ENCODE measurements around the gene ITIH1. TPM values are rescaled to one million over a fixed set of nuclear protein-coding genes. Genes with fewer than 3 reads are reported as not detected.

The ITIH1 gene
- total and polyA plus RNA-seq, 2 experiments from 2014 or later = not detected

- in situ Hi-C loops (cut with MboI) = no loop called here
- 30 to 31% methylated on average over 17 of the region's 17 CpGs for whole genome bisulfite sequencing, 2 experiments (ENCODE audit: low coverage in 1 of 2, low lambda C conversion rate in 2 of 2, missing lambda C conversion rate in 2 of 2)
These were observed 10.6 kb downstream of the ITIH1 start for GRCh38 chr3:52787672-52788625.

GRCh38 chr3:52788890-52789745, 11.7 kb downstream of the ITIH1 start:
- no peak for TF ChIP-seq EZH2 (IDR thresholded peaks at IDR 0.05; ENCODE audit: insufficient read depth, poor library complexity, severe bottlenecking)
- no peak for TF ChIP-seq EZH2phosphoT487 (IDR thresholded peaks at IDR 0.05; ENCODE audit: insufficient read depth, low read depth)
- DNase-seq = no peak
- H3K27ac ChIP-seq = no peak overlapping the region
- WGBS, 2 experiments (ENCODE audit: low coverage in 1 of 2, low lambda C conversion rate in 2 of 2, missing lambda C conversion rate in 2 of 2) = 71 to 80% methylated on average over 16 of the region's 16 CpGs
- no peak overlapping the region for H3K4me2 ChIP-seq (ENCODE audit: unreplicated experiment)
- no peak overlapping the region for H3K9ac ChIP-seq
- H4K20me1 ChIP-seq (ENCODE audit: insufficient read depth) = no peaks in the 10 kb centered on the region
- no peaks in the 10 kb centered on the region; the same call in 1 of the 2 replicates for H3K27me3 ChIP-seq (replicated peaks; ENCODE audit: insufficient read depth)
- H3K4me1 ChIP-seq (ENCODE audit: insufficient read depth) = no peaks in the 10 kb centered on the region
- H3K9me3 ChIP-seq (ENCODE audit: low read depth) = no peaks in the 10 kb centered on the region
- H3F3A ChIP-seq (ENCODE audit: insufficient read depth) = no peaks in the 10 kb centered on the region
- in situ Hi-C loops (cut with MboI) = no loop called here
- H3K79me2 ChIP-seq (ENCODE audit: insufficient read depth) = no peaks in the 10 kb centered on the region
- H3K9me2 ChIP-seq (ENCODE audit: insufficient read depth) = no peaks in the 10 kb centered on the region
- no peak overlapping the region for H3K4me3 ChIP-seq
- no peaks in the 10 kb centered on the region for H3K36me3 ChIP-seq (ENCODE audit: low read depth)
- H2AFZ ChIP-seq = no peak overlapping the region

More at GRCh38 chr3:52787672-52788625, 10.6 kb downstream of the ITIH1 start:
- no peaks in the 10 kb centered on the region for H3K9me3 ChIP-seq (ENCODE audit: low read depth)
- DNase-seq = peak; percentile 51
- no peak overlapping the region for H3K9ac ChIP-seq
- no peaks in the 10 kb centered on the region for H3K36me3 ChIP-seq (ENCODE audit: low read depth)
- H3K4me1 ChIP-seq (ENCODE audit: insufficient read depth) = no peaks in the 10 kb centered on the region
- no peaks in the 10 kb centered on the region; the same call in 1 of the 2 replicates for H3K27me3 ChIP-seq (replicated peaks; ENCODE audit: insufficient read depth)
- no peak overlapping the region for H3K4me3 ChIP-seq
- no peak overlapping the region for H3K27ac ChIP-seq
- H3K9me2 ChIP-seq (ENCODE audit: insufficient read depth) = no peaks in the 10 kb centered on the region
- no peaks in the 10 kb centered on the region for H3K79me2 ChIP-seq (ENCODE audit: insufficient read depth)
- H4K20me1 ChIP-seq (ENCODE audit: insufficient read depth) = no peaks in the 10 kb centered on the region
- no peak for TF ChIP-seq EZH2phosphoT487 (IDR thresholded peaks at IDR 0.05; ENCODE audit: insufficient read depth, low read depth)
- no peak for TF ChIP-seq EZH2 (IDR thresholded peaks at IDR 0.05; ENCODE audit: insufficient read depth, poor library complexity, severe bottlenecking)
- no peak overlapping the region for H2AFZ ChIP-seq
- H3F3A ChIP-seq (ENCODE audit: insufficient read depth) = no peaks in the 10 kb centered on the region
- H3K4me2 ChIP-seq (ENCODE audit: unreplicated experiment) = no peak overlapping the region

GRCh38 chr3:52789746-52790040, 12.3 kb downstream of the ITIH1 start:
- no peak for DNase-seq
- no peaks in the 10 kb centered on the region for H3K79me2 ChIP-seq (ENCODE audit: insufficient read depth)
- H3F3A ChIP-seq (ENCODE audit: insufficient read depth) = no peaks in the 10 kb centered on the region
- no peak overlapping the region for H3K27ac ChIP-seq
- H3K4me3 ChIP-seq = no peak overlapping the region
- H3K36me3 ChIP-seq (ENCODE audit: low read depth) = no peaks in the 10 kb centered on the region
- no peaks in the 10 kb centered on the region; the same call in 1 of the 2 replicates for H3K27me3 ChIP-seq (replicated peaks; ENCODE audit: insufficient read depth)
- no peak overlapping the region for H2AFZ ChIP-seq
- H3K9me3 ChIP-seq (ENCODE audit: low read depth) = no peaks in the 10 kb centered on the region
- in situ Hi-C loops (cut with MboI) = no loop called here
- no peaks in the 10 kb centered on the region for H3K9me2 ChIP-seq (ENCODE audit: insufficient read depth)
- H3K4me2 ChIP-seq (ENCODE audit: unreplicated experiment) = no peak overlapping the region
- TF ChIP-seq EZH2 (IDR thresholded peaks at IDR 0.05; ENCODE audit: insufficient read depth, poor library complexity, severe bottlenecking) = no peak
- no peak for TF ChIP-seq EZH2phosphoT487 (IDR thresholded peaks at IDR 0.05; ENCODE audit: insufficient read depth, low read depth)
- H3K4me1 ChIP-seq (ENCODE audit: insufficient read depth) = no peaks in the 10 kb centered on the region
- no peaks in the 10 kb centered on the region for H4K20me1 ChIP-seq (ENCODE audit: insufficient read depth)
- 66 to 70% methylated on average over 3 to 6 of the region's 6 CpGs for WGBS, 2 experiments (ENCODE audit: low coverage in 1 of 2, low lambda C conversion rate in 2 of 2, missing lambda C conversion rate in 2 of 2)
- no peak overlapping the region for H3K9ac ChIP-seq

GRCh38 chr3:52790337-52790736, 12.9 kb downstream of the ITIH1 start:
- Histone ChIP-seq H2AFZ (no peak overlapping the region), H3K36me3 (ENCODE audit: low read depth) (no peaks in the 10 kb centered on the region), H3K79me2 (ENCODE audit: insufficient read depth) (no peaks in the 10 kb centered on the region), H3K27ac (no peak overlapping the region), H3K27me3 (replicated peaks; ENCODE audit: insufficient read depth) (no peaks in the 10 kb centered on the region; the same call in 1 of the 2 replicates), H3K4me2 (ENCODE audit: unreplicated experiment) (no peak overlapping the region), H3K4me3 (no peak overlapping the region), H3K9me2 (ENCODE audit: insufficient read depth) (no peaks in the 10 kb centered on the region), H4K20me1 (ENCODE audit: insufficient read depth) (no peaks in the 10 kb centered on the region), H3K4me1 (ENCODE audit: insufficient read depth) (no peaks in the 10 kb centered on the region), H3F3A (ENCODE audit: insufficient read depth) (no peaks in the 10 kb centered on the region), H3K9me3 (ENCODE audit: low read depth) (no peaks in the 10 kb centered on the region), H3K9ac (no peak overlapping the region)
- in situ Hi-C loops (cut with MboI) = no loop called here
- no peak for TF ChIP-seq EZH2 (IDR thresholded peaks at IDR 0.05; ENCODE audit: insufficient read depth, poor library complexity, severe bottlenecking)
- DNase-seq = no peak
- 60 to 65% methylated on average over 5 to 7 of the region's 7 CpGs for WGBS, 2 experiments (ENCODE audit: low coverage in 1 of 2, low lambda C conversion rate in 2 of 2, missing lambda C conversion rate in 2 of 2)

Data from GM23248 (cell line).